A549 (cell line): Measurements from ENCODE around the gene OPRM1. TPM values are rescaled to one million over a fixed set of nuclear protein-coding genes. Genes with fewer than 3 reads are reported as not detected.

Source experiments
- ATAC-seq, 2 experiments: fragments of 200-7000 bp in 1 of 2; fragments of >200 bp in 1 of 2; cut with Nextera tagmentation in 1 of 2; cut with Tn5 transposase in 1 of 2; 3 replicates each; pipeline versions ENCODE4 v1.8.0 to v1.9.1; 2018 to 2020; ENCODE audit warnings: mild to moderate bottlenecking in 1 of 2, moderate library complexity in 1 of 2
- CTCF ChIA-PET: fragments of 300-600 bp; sonication (Branson Sonifier 250); formaldehyde crosslinking; extraction: SDS; loops from one replicate; lab custom pipeline; 2021; ENCODE audit warnings: antibody characterized with exemption, inconsistent platforms; lab: Yijun Ruan, JAX
- POLR2A ChIA-PET: fragments of 350-600 bp; formaldehyde crosslinking; extraction: SDS; loops from one replicate; lab custom pipeline; 2021; ENCODE audit warnings: antibody characterized with exemption, inconsistent platforms; lab: Yijun Ruan, JAX
- DNase-seq, 2 experiments: peaks; one replicate each; pipeline versions ENCODE4 v3.0.0 to v3.0.0-alpha.2; 2011 to 2016; ENCODE audit warnings: low read depth in 1 of 2, low spot score in 1 of 2
- FAIRE-seq: peaks from 2 replicates; lab custom pipeline; 2011; peaks lifted over from hg19 to GRCh38; lab: Jason Lieb, UNC
- H3K27ac ChIP-seq, 2 experiments: fragments of >200 bp; sonication (Bioruptor Twin); formaldehyde crosslinking; 3 replicates each; pipeline ENCODE4 v1.5.1; 2016 to 2017
- H3K4me1 ChIP-seq: fragments of >200 bp; sonication (Bioruptor Twin); formaldehyde crosslinking; 3 replicates; pipeline ENCODE4 v1.6.1; 2016
- H3K4me2 ChIP-seq: fragments of >200 bp; sonication (Bioruptor Twin); formaldehyde crosslinking; 3 replicates; pipeline ENCODE4 v1.6.1; 2016
- H3K4me3 ChIP-seq: fragments of >200 bp; sonication (Bioruptor Twin); formaldehyde crosslinking; 3 replicates; pipeline ENCODE4 v1.5.1; 2016
- H3K9me3 ChIP-seq: fragments of >200 bp; sonication (Bioruptor Twin); formaldehyde crosslinking; 3 replicates; pipeline ENCODE4 v1.6.1; 2016
- ATOH8 ChIP-seq: fragments of 250-450 bp; sonication (Bioruptor Pico); IDR thresholded peaks from 2 replicates; pipeline ENCODE4 v1.5.0; 2020; ENCODE audit warnings: low read depth, mild to moderate bottlenecking, moderate library complexity
- BCL3 ChIP-seq: fragments of >200 bp; sonication (Bioruptor Twin); formaldehyde crosslinking; IDR thresholded peaks from 3 replicates; pipeline ENCODE4 v1.6.1; 2016
- CBX2 ChIP-seq: fragments of 200-600 bp; sonication (generic); IDR thresholded peaks from 2 replicates; pipeline ENCODE4 v1.6.1; 2016; ENCODE audit warnings: low read depth, mild to moderate bottlenecking, borderline replicate concordance
- CEBPB ChIP-seq, 2 experiments: fragments of >200 bp in 1 of 2; sonication (Bioruptor Twin) in 1 of 2; formaldehyde crosslinking in 1 of 2; IDR thresholded peaks; 2 replicates each; pipeline ENCODE4 v1.6.1; 2012 to 2016
- CHD2 ChIP-seq: fragments of 150-350 bp; IDR thresholded peaks from 2 replicates; pipeline ENCODE4 v1.6.1; 2014; ENCODE audit warnings: low read length; ENCODE audit not compliant: partially characterized antibody
- CTCF ChIP-seq: fragments of >200 bp; sonication (Bioruptor Twin); formaldehyde crosslinking; IDR thresholded peaks from 3 replicates; pipeline ENCODE4 v1.5.1; 2016
- E2F6 ChIP-seq: IDR thresholded peaks from 2 replicates; pipeline ENCODE4 v1.6.1; 2012; ENCODE audit warnings: low read depth, borderline replicate concordance
- FOSB ChIP-seq: fragments of 250-450 bp; sonication (Bioruptor Pico); IDR thresholded peaks from 2 replicates; pipeline ENCODE4 v1.5.0; 2020; ENCODE audit warnings: mild to moderate bottlenecking, moderate library complexity
- FOXS1 ChIP-seq: fragments of 250-450 bp; sonication (Bioruptor Pico); IDR thresholded peaks from 2 replicates; pipeline ENCODE4 v1.5.0; 2020; ENCODE audit warnings: mild to moderate bottlenecking, moderate library complexity
- GATA3 ChIP-seq: IDR thresholded peaks from 2 replicates; pipeline ENCODE4 v1.6.1; 2012; ENCODE audit warnings: borderline replicate concordance
- HEYL ChIP-seq: fragments of 250-450 bp; sonication (Bioruptor Pico); IDR thresholded peaks from 2 replicates; pipeline ENCODE4 v1.8.0; 2021; ENCODE audit warnings: mild to moderate bottlenecking, moderate library complexity
- HOXA7 ChIP-seq: fragments of 250-450 bp; sonication (Bioruptor Pico); IDR thresholded peaks from 2 replicates; pipeline ENCODE4 v1.5.0; 2020; ENCODE audit warnings: mild to moderate bottlenecking, moderate library complexity
- MAFK ChIP-seq: fragments of 450-650 bp; IDR thresholded peaks from 2 replicates; pipeline ENCODE4 v1.6.1; 2014; ENCODE audit not compliant: partially characterized antibody
- MAZ ChIP-seq: fragments of 150-350 bp; IDR thresholded peaks from 2 replicates; pipeline ENCODE4 v1.6.1; 2014; ENCODE audit warnings: antibody characterized with exemption, low read depth, low read length, borderline replicate concordance
- NFE2L2 ChIP-seq: fragments of 150-350 bp; conservative IDR thresholded peaks from 2 replicates; pipeline ENCODE4 v1.6.1; 2014; ENCODE audit warnings: low read length
- POLR2AphosphoS2 ChIP-seq: conservative IDR thresholded peaks from 2 replicates; pipeline ENCODE4 v1.6.1; 2012; ENCODE audit warnings: low read length, improper control_type of control experiment, inconsistent platforms
- RFX5 ChIP-seq: fragments of 450-650 bp; IDR thresholded peaks from 2 replicates; pipeline ENCODE4 v1.7.1; 2014; ENCODE audit warnings: antibody characterized with exemption, mild to moderate bottlenecking, moderate library complexity
- SREBF2 ChIP-seq: fragments of 450-650 bp; IDR thresholded peaks from 2 replicates; pipeline ENCODE4 v1.6.1; 2014; ENCODE audit warnings: mild to moderate bottlenecking, moderate library complexity
- TP53 ChIP-seq: fragments of 250-450 bp; sonication (Bioruptor Pico); IDR thresholded peaks from 2 replicates; pipeline ENCODE4 v1.5.0; 2021; ENCODE audit warnings: mild to moderate bottlenecking, moderate library complexity
- ZSCAN20 ChIP-seq: fragments of 250-450 bp; sonication (Bioruptor Pico); IDR thresholded peaks from 2 replicates; pipeline ENCODE4 v1.8.0; 2022; ENCODE audit warnings: mild to moderate bottlenecking, moderate library complexity
- WGBS: methylation state at CpG from one replicate; pipeline ENCODE4 v1.1.6; 2017; ENCODE audit errors: missing lambda C conversion rate; 5-methylcytosine and 5-hydroxymethylcytosine counted together
- polyA plus RNA-seq, 4 experiments: library from polyadenylated mRNA; depleted of rRNA in 3 of 4; stranded (reverse); fragments of >200 nt; fragmentation: RNase III in 1 of 4; extraction: RNeasy Plus Mini Kit Qiagen cat#74134 plus additional on column Dnase treatment in 1 of 4; gene quantifications; 2 replicates in 3 of 4; 3 replicates in 1 of 4; pipeline ENCODE4 v1.2.3, GENCODE V29; 2011 to 2017
- TF ChIP-seq, protein P1 (sequence below): IDR thresholded peaks from 2 replicates; pipeline ENCODE4 v1.6.1; 2012
- TF ChIP-seq, protein P2 (sequence below): fragments of >200 bp; sonication (Bioruptor Twin); formaldehyde crosslinking; IDR thresholded peaks from 2 replicates; pipeline ENCODE4 v1.6.1; 2016

OPRM1 gene
- polyA plus RNA-seq, 2 of the 4 experiments (the other 2 are of a cell fraction), result not detected

DNA sequence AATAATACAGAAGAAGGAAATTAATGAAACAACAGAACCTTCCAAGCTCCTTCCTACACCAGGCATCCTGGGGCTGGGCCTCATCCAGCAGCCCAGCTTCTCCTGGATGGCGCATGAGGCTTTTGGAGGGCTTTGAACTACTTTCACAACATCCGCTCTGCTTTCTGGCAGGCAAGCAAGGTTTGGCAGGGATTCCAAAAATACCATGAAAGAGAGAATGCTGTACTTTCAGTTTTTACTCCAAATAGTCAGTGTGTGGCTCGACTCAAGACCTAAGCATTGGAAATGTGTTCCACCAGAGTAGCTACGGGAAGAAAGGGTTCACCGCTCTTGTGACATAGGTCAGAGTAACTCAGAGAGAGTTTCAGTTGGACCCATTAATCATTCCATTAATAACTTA, 125.4 kb downstream of the OPRM1 start:
- no peak for DNase-seq
- Histone ChIP-seq H3K4me3 (no peak overlapping the region), H3K4me1 (no peaks in the 10 kb centered on the region), H3K27ac (no peak overlapping the region), H3K9me3 (no peaks in the 10 kb centered on the region), H3K4me2 (no peak overlapping the region)
- no peak for ATAC-seq
- ChIA-PET POLR2A (no interaction called here), CTCF (interaction anchor here (3.0 kb wide), 1 partner anchor 10 kb away, joined by 11 read pairs; no protein-coding TSS in a partner anchor)
- no peak for FAIRE-seq
- WGBS, result 78% methylated on average over 5 of the region's 5 CpGs
- TF ChIP-seq POLR2AphosphoS2, result no peak
- no peak for TF ChIP-seq CHD2
- TF ChIP-seq GATA3, result no peak
- TF ChIP-seq, protein P1, sequence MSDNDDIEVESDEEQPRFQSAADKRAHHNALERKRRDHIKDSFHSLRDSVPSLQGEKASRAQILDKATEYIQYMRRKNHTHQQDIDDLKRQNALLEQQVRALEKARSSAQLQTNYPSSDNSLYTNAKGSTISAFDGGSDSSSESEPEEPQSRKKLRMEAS, result no peak
- TF ChIP-seq HOXA7 (CRISPR knock-in tag), result no peak
- TF ChIP-seq MAFK, result no peak
- TF ChIP-seq HEYL, result no peak
- TF ChIP-seq, protein P2, sequence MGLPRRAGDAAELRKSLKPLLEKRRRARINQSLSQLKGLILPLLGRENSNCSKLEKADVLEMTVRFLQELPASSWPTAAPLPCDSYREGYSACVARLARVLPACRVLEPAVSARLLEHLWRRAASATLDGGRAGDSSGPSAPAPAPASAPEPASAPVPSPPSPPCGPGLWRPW, result no peak
- no peak for TF ChIP-seq FOXS1 (CRISPR knock-in tag)
- TF ChIP-seq ATOH8 (CRISPR knock-in tag), result no peak
- no peak for TF ChIP-seq TP53
- no peak for TF ChIP-seq MAZ
- no peak for TF ChIP-seq ZSCAN20
- TF ChIP-seq CBX2, result no peak
- TF ChIP-seq CTCF, result no peak

GRCh38 chr6:154165478-154165877, 126.4 kb downstream of the OPRM1 start:
- TF ChIP-seq FOSB (CRISPR knock-in tag) (no peak), NFE2L2 (no peak)
- TF ChIP-seq, protein P2, result no peak
- Histone ChIP-seq H3K4me1 (no peaks in the 10 kb centered on the region), H3K4me3 (no peak overlapping the region), H3K27ac (no peak overlapping the region), H3K4me2 (no peak overlapping the region), H3K9me3 (no peaks in the 10 kb centered on the region)
- ATAC-seq (no peak), FAIRE-seq (no peak), DNase-seq (no peak)
- ChIA-PET POLR2A (no interaction called here), CTCF (interaction anchor here (1.2 to 3.0 kb wide), 2 partner anchors 11 to 112 kb away, joined by 3 to 11 read pairs; no protein-coding TSS in a partner anchor)
- 42% methylated on average over 2 of the region's 2 CpGs for WGBS

DNA sequence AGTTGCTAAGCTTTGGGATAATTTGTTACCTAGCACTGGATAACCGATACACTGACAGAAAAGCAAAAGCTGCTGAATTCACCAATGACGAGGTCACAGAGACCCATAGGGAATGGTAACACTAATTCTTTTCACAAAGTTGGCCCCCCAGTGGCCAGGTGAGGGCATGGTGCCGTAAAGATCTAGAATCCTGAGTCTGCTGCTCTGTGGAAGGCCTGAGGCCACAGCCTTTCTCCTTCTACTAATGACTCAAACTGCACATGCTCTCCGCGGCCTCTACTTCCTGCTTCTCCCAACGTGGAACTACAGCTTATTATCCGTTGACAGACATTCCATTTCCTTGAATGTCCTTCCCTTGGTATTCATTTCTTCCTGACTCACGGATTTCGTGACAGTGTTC, 127.1 kb downstream of the OPRM1 start:
- Histone ChIP-seq H3K4me3 (no peak overlapping the region), H3K27ac (no peak overlapping the region), H3K9me3 (no peaks in the 10 kb centered on the region), H3K4me1 (no peaks in the 10 kb centered on the region), H3K4me2 (no peak overlapping the region)
- ChIA-PET POLR2A (no interaction called here), CTCF (interaction anchor here (1.2 kb wide), 1 partner anchor 111 kb away, joined by 3 read pairs; no protein-coding TSS in a partner anchor)
- ATAC-seq (no peak), FAIRE-seq (no peak), DNase-seq (no peak)
- TF ChIP-seq BCL3 (no peak), E2F6 (no peak), CTCF (no peak), RFX5 (no peak), CEBPB (IDR thresholded peaks at IDR 0.05) (no peak), SREBF2 (no peak)
- TF ChIP-seq, protein P2, result no peak
- 63% methylated on average over 9 of the region's 9 CpGs for WGBS
